Cardiac muscle cell (in vitro differentiated cells and primary cell): ENCODE measurements around the gene CFAP92. TPM values are rescaled to one million over a fixed set of nuclear protein-coding genes. Genes with fewer than 3 reads are reported as not detected.
A peak's percentile ranks its signal among the peaks of the same experiment; 100 is the strongest.

Experiments used
- DNase-seq, 2 donors: peaks; one replicate each; pipeline versions ENCODE4 v3.0.0 to v3.0.0-alpha.2; 2010 to 2017; ENCODE audit warnings: low read depth in 1 of 2, low spot score in 1 of 2
- H3K27ac ChIP-seq: fragments of 200-600 bp; sonication (generic); 2 replicates; pipeline ENCODE4 v1.5.1; 2016
- H3K27me3 ChIP-seq: fragments of 200-600 bp; sonication (generic); 2 replicates; pipeline ENCODE4 v1.6.0; 2016; ENCODE audit warnings: control low read depth
- H3K36me3 ChIP-seq: fragments of 200-600 bp; sonication (generic); 2 replicates; pipeline ENCODE4 v1.5.1; 2016; ENCODE audit warnings: control low read depth
- H3K4me1 ChIP-seq: fragments of 200-600 bp; sonication (generic); 2 replicates; pipeline ENCODE4 v1.8.1; 2017; ENCODE audit warnings: low read depth, mild to moderate bottlenecking, mixed run types
- H3K4me3 ChIP-seq: fragments of 200-600 bp; sonication (generic); 2 replicates; pipeline ENCODE4 v1.5.1; 2016; ENCODE audit warnings: mild to moderate bottlenecking
- H3K9me3 ChIP-seq: fragments of 200-600 bp; sonication (generic); 2 replicates; pipeline ENCODE4 v1.5.1; 2017; ENCODE audit warnings: low read depth, mild to moderate bottlenecking, control low read depth
- polyA plus RNA-seq: library from polyadenylated mRNA; unstranded; fragments of >200 nt; fragmentation: Nextera tagmentation; extraction: Ambion mirVana; gene quantifications from 2 replicates; pipeline ENCODE4 v1.2.1, GENCODE V29; 2016
- total RNA-seq: library from RNA; depleted of rRNA; stranded (reverse); fragments of >200 nt; gene quantifications from 2 replicates; pipeline ENCODE4 v1.2.3, GENCODE V29; 2016
- TF ChIP-seq, protein P1 (sequence below): IDR thresholded peaks from 2 replicates; pipeline ENCODE4 v1.5.1; 2012; ENCODE audit warnings: low read depth, mild to moderate bottlenecking, low read length

CFAP92 gene
- total and polyA plus RNA-seq, 2 experiments from 2014 or later = 0.60 to 0.95 TPM

GRCh38 chr3:129028866-129029265, 35.0 kb upstream of the CFAP92 start:
- Histone ChIP-seq H3K27me3 (peaks cover 3% of the 10 kb centered on the region), H3K36me3 (no peaks in the 10 kb centered on the region), H3K27ac (no peak overlapping the region), H3K4me1 (no peaks in the 10 kb centered on the region), H3K9me3 (no peaks in the 10 kb centered on the region), H3K4me3 (no peak overlapping the region)
- DNase-seq = no peak
- TF ChIP-seq, protein P1, sequence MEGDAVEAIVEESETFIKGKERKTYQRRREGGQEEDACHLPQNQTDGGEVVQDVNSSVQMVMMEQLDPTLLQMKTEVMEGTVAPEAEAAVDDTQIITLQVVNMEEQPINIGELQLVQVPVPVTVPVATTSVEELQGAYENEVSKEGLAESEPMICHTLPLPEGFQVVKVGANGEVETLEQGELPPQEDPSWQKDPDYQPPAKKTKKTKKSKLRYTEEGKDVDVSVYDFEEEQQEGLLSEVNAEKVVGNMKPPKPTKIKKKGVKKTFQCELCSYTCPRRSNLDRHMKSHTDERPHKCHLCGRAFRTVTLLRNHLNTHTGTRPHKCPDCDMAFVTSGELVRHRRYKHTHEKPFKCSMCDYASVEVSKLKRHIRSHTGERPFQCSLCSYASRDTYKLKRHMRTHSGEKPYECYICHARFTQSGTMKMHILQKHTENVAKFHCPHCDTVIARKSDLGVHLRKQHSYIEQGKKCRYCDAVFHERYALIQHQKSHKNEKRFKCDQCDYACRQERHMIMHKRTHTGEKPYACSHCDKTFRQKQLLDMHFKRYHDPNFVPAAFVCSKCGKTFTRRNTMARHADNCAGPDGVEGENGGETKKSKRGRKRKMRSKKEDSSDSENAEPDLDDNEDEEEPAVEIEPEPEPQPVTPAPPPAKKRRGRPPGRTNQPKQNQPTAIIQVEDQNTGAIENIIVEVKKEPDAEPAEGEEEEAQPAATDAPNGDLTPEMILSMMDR = no peak

GRCh38 chr3:129027544-129027880, 33.6 kb upstream of the CFAP92 start:
- Histone ChIP-seq H3K27me3 (peaks cover 3% of the 10 kb centered on the region), H3K9me3 (no peaks in the 10 kb centered on the region), H3K36me3 (no peaks in the 10 kb centered on the region), H3K27ac (no peak overlapping the region), H3K4me1 (no peaks in the 10 kb centered on the region), H3K4me3 (peak overlapping the region; percentile 24)
- DNase-seq = no peak
- TF ChIP-seq, protein P1 = no peak

DNA sequence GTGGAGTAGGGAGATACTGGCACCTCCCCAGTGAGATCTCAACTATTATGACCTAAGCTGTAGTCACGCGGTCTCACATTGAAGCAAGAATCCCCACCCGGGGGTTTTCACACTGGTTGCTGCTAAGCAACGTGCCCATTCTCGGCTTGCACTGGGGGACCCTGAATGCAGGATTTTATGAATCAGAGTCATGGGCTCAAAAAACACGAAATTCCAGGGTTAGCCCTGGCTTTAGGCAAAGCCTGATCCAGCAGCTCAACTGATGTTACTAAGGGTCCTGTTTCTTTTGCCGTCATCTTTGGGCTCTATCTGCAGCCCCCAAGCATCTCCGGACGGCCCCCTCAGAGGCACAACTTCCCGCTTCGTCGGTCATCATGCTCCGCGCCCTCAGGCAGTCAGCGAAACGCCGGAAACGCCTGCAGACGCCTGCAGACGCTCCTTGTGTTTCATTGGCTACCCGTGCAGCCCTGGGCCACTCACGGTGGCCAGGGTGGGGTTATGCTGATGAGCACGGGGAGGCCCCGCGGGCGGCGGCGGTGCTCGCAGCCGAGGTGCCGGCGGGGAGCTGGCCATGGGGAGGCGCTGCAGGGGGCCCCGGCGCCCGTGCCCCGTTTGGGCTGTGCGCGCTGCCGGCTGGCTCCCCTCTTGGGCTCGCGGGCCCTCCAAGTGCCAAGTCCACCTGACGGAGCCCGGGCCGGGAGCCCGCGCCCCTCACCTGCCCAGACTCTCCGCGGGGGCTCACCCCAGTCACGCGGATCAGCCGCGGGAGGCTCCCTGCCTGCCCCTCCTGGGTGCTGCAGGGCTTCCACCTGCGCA, 33.1 kb upstream of the CFAP92 start:
- Histone ChIP-seq H3K4me3 (peak overlapping the region; percentile 24), H3K27ac (no peak overlapping the region), H3K4me1 (no peaks in the 10 kb centered on the region), H3K27me3 (peaks cover 3% of the 10 kb centered on the region), H3K36me3 (no peaks in the 10 kb centered on the region), H3K9me3 (no peaks in the 10 kb centered on the region)
- peak; percentile 90 to 94 for DNase-seq
- TF ChIP-seq, protein P1 = peak; percentile 39

- Histone ChIP-seq H3K27me3 (peaks cover 3% of the 10 kb centered on the region), H3K9me3 (no peaks in the 10 kb centered on the region), H3K27ac (no peak overlapping the region), H3K36me3 (no peaks in the 10 kb centered on the region), H3K4me3 (no peak overlapping the region), H3K4me1 (no peaks in the 10 kb centered on the region)
- TF ChIP-seq, protein P1 = no peak
- no peak for DNase-seq
These were observed 32.0 kb upstream of the CFAP92 start for GRCh38 chr3:129025691-129026435.

- H3K9me3 ChIP-seq = no peaks in the 10 kb centered on the region
- H3K27ac ChIP-seq = no peak overlapping the region
- no peaks in the 10 kb centered on the region for H3K4me1 ChIP-seq
- TF ChIP-seq, protein P1 = no peak
- no peaks in the 10 kb centered on the region for H3K36me3 ChIP-seq
- peaks cover 3% of the 10 kb centered on the region for H3K27me3 ChIP-seq
- no peak overlapping the region for H3K4me3 ChIP-seq
- no peak for DNase-seq
These were observed 31.2 kb upstream of the CFAP92 start for GRCh38 chr3:129025108-129025507.
